ENCODE results near the gene AP2B1.

DNA sequence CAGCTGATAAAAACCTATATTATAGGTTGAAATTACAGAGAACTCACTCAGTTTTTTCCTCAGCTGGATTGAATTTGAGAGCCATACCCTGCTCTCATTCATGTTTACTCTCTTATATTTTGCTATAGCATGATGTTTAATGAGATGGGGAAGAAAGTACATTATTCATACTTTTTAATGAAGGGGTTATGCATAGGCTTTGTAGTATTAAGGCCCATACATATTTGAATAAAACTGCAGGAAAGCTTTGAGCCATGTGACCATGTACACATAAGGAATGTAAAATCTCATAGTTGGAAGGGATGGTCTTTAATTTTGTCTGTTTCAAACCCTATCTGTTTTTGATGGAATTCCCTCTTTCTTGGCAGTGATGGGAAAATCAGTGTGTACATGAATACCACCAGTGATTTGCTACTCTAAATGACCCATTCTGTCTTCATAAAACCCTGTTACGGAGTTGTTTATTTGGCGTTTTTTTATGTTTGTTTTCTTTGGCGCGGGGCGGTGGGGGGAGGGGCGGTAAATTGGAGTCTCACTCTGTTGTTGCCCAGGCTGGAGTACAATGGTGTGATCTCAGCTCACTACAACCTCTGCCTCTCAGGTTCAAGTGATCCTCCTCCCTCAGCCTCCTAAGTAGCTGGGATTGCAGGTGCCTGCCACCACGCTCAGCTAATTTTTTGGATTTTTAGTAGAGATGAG, 105.5 kb downstream of the AP2B1 start:
- TF ChIP-seq, protein P1, sequence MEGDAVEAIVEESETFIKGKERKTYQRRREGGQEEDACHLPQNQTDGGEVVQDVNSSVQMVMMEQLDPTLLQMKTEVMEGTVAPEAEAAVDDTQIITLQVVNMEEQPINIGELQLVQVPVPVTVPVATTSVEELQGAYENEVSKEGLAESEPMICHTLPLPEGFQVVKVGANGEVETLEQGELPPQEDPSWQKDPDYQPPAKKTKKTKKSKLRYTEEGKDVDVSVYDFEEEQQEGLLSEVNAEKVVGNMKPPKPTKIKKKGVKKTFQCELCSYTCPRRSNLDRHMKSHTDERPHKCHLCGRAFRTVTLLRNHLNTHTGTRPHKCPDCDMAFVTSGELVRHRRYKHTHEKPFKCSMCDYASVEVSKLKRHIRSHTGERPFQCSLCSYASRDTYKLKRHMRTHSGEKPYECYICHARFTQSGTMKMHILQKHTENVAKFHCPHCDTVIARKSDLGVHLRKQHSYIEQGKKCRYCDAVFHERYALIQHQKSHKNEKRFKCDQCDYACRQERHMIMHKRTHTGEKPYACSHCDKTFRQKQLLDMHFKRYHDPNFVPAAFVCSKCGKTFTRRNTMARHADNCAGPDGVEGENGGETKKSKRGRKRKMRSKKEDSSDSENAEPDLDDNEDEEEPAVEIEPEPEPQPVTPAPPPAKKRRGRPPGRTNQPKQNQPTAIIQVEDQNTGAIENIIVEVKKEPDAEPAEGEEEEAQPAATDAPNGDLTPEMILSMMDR (IDR thresholded peaks at IDR 0.05; ENCODE audit: low read depth, low read length, missing input control) = no peak
- TF ChIP-seq RAD21 (IDR thresholded peaks at IDR 0.05) = no peak
- TF ChIP-seq, protein P2, sequence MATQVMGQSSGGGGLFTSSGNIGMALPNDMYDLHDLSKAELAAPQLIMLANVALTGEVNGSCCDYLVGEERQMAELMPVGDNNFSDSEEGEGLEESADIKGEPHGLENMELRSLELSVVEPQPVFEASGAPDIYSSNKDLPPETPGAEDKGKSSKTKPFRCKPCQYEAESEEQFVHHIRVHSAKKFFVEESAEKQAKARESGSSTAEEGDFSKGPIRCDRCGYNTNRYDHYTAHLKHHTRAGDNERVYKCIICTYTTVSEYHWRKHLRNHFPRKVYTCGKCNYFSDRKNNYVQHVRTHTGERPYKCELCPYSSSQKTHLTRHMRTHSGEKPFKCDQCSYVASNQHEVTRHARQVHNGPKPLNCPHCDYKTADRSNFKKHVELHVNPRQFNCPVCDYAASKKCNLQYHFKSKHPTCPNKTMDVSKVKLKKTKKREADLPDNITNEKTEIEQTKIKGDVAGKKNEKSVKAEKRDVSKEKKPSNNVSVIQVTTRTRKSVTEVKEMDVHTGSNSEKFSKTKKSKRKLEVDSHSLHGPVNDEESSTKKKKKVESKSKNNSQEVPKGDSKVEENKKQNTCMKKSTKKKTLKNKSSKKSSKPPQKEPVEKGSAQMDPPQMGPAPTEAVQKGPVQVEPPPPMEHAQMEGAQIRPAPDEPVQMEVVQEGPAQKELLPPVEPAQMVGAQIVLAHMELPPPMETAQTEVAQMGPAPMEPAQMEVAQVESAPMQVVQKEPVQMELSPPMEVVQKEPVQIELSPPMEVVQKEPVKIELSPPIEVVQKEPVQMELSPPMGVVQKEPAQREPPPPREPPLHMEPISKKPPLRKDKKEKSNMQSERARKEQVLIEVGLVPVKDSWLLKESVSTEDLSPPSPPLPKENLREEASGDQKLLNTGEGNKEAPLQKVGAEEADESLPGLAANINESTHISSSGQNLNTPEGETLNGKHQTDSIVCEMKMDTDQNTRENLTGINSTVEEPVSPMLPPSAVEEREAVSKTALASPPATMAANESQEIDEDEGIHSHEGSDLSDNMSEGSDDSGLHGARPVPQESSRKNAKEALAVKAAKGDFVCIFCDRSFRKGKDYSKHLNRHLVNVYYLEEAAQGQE (IDR thresholded peaks at IDR 0.05) = no peak
- TF ChIP-seq JUND (IDR thresholded peaks at IDR 0.05) = no peak
- no peak for TF ChIP-seq SP1 (IDR thresholded peaks at IDR 0.05)

All from liver (tissue), 3 donors.